Activated B cell treated with CpG ODN at 0.5 μM for 24 hours (primary cell): Measurements from ENCODE around the gene ZNF425. TPM values are rescaled to one million over a fixed set of nuclear protein-coding genes. Genes with fewer than 3 reads are reported as not detected.

ENCODE experiments used
- ATAC-seq: fragments of 200-7000 bp; cut with Tn5 transposase; one replicate; pipeline ENCODE4 v1.10.0; 2021; ENCODE audit warnings: low read depth, mild to moderate bottlenecking, moderate library complexity
- CTCF ChIA-PET: fragments of 350-600 bp; sonication (Branson Sonifier 250); formaldehyde crosslinking; loops from one replicate; lab custom pipeline; 2021; ENCODE audit warnings: antibody characterized with exemption; lab: Charles Lee
- POLR2A ChIA-PET: fragments of 350-600 bp; sonication (Branson Sonifier 250); formaldehyde crosslinking; loops from one replicate; lab custom pipeline; 2021; ENCODE audit warnings: antibody characterized with exemption; lab: Charles Lee
- DNase-seq: peaks from one replicate; pipeline ENCODE4 v3.0.0; 2022
- H3K27ac Mint-ChIP-seq: one replicate; pipeline ENCODE4 v1.8.0; 2020; ENCODE audit warnings: mixed read lengths
- H3K27me3 Mint-ChIP-seq: one replicate; pipeline ENCODE4 v1.8.0; 2021; ENCODE audit warnings: mixed read lengths
- H3K36me3 Mint-ChIP-seq: one replicate; pipeline ENCODE4 v1.8.0; 2021; ENCODE audit warnings: low read depth, mixed read lengths
- H3K4me1 Mint-ChIP-seq: one replicate; pipeline ENCODE4 v1.8.0; 2021; ENCODE audit warnings: mixed read lengths
- H3K4me3 Mint-ChIP-seq: one replicate; pipeline ENCODE4 v1.8.0; 2020; ENCODE audit warnings: mild to moderate bottlenecking, mixed read lengths
- H3K9me3 Mint-ChIP-seq: one replicate; pipeline ENCODE4 v1.8.0; 2020; ENCODE audit warnings: mixed read lengths
- CTCF ChIP-seq: fragments of 200-600 bp; IDR thresholded peaks from one replicate; pipeline ENCODE4 v1.8.0; 2022; ENCODE audit warnings: antibody characterized with exemption, mild to moderate bottlenecking
- intact Hi-C: fragments of 100-400 bp; cut with micrococcal nuclease; formaldehyde crosslinking; loops from one replicate; pipeline ENCODE4 v1.15.1; 2024
- total RNA-seq: library from RNA; stranded (reverse); gene quantifications from 2 replicates; pipeline ENCODE4 v1.2.3, GENCODE V29; 2022

Gene ZNF425
- total RNA-seq, 1 donor from 2014 or later = 1.4 TPM

DNA sequence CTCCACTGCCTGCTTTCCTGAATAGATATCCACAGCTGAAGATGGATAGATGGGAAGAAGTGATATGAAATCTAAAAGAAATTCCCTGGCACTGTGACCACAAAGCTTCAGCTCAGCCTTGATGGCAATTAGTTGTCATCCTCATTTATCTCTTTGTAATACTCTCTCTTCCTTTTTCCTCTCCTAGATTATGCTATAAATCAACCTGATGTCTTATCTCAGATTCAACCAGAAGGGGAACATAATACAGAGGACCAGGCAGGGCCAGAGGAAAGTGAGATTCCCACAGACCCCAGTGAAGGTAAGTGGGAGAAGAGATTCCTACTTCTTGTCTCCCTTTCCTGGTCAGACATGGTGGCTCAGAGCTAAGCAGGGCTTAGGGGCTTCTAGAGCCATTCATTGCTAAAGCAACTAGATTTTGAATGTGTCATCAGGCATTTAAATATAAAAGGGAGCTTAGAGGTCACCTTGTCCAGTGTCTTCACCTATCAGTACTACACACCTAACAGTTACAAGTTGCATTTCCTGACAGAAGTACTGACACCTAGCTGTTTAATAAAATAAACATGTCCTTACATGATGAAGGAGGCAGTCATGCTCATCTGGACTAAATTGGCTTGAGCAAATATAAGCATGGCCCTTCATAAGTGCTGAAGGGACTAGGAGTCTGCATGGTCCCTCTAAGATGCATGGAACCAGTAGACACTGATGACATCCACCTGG is 40.7 kb upstream of the ZNF425 start:
- H3K4me3 Mint-ChIP-seq = no peak overlapping the region

DNA sequence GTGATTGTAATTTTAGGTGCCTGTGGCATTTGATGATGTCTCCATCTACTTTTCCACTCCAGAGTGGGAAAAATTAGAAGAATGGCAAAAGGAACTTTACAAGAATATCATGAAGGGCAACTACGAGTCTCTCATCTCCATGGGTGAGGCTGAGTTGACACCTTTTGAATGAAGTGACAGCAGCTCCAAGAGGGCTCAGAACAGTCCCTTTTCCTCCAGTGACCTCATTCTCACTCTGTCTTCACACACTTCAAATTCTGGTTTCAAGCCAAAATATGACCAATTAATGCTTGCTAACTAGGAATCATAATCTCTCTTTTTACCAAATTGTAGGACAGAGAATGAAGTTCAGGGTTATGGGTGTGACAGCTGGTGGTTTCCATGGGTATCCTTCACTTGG is 40.0 kb upstream of the ZNF425 start:
- H3K27ac Mint-ChIP-seq = no peak overlapping the region
- H3K27me3 Mint-ChIP-seq = no peaks in the 10 kb centered on the region
- H3K9me3 Mint-ChIP-seq = no peaks in the 10 kb centered on the region
- ChIA-PET POLR2A (no interaction called here), CTCF (no interaction called here)
- H3K36me3 Mint-ChIP-seq = peaks cover 64% of the 10 kb centered on the region
- DNase-seq (no peak), ATAC-seq (no peak)
- H3K4me3 Mint-ChIP-seq = no peak overlapping the region
- intact Hi-C loops = no loop called here
- no peak for TF ChIP-seq CTCF
- H3K4me1 Mint-ChIP-seq = no peaks in the 10 kb centered on the region

More for the DNA sequence above, 40.7 kb upstream of the ZNF425 start:
- DNase-seq = no peak
- Mint-ChIP-seq H3K27ac (no peak overlapping the region), H3K4me1 (no peaks in the 10 kb centered on the region), H3K36me3 (peaks cover 61% of the 10 kb centered on the region), H3K27me3 (no peaks in the 10 kb centered on the region), H3K9me3 (no peaks in the 10 kb centered on the region)
- no peak for ATAC-seq
- ChIA-PET CTCF (no interaction called here), POLR2A (no interaction called here)
- intact Hi-C loops = no loop called here
- no peak for TF ChIP-seq CTCF

DNA sequence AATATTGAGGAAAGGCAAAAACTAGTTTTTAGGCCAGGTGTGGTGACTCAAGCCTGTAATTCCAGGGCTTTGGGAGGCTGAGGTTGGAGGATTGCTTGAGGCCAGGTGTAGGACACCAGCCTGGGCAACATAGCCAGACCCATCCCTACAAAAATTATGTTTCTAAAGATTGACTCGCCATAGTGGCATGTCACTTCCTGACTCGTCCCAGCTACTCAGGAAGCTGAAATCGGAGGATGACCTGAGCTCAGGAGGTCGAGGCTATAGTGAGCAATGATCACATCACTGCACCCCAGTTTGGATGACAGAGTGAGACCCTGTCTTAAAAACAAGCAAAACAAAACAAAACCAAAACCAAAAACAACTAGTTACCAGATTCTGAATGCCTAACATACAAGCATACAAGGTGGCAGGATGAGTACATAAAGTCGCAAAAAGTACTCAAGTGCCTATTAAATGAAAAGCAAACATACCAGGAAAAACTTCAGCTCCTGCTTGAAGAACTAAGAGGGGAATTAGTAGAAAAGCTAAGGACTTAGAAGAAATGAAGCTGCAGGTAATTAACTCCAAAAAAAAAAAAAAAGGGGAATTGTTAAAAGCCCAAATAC is 35.2 kb upstream of the ZNF425 start:
- TF ChIP-seq CTCF = no peak
- Mint-ChIP-seq H3K36me3 (peaks cover 52% of the 10 kb centered on the region), H3K27ac (no peak overlapping the region), H3K27me3 (no peaks in the 10 kb centered on the region), H3K4me3 (no peak overlapping the region), H3K4me1 (peaks cover 4% of the 10 kb centered on the region), H3K9me3 (no peaks in the 10 kb centered on the region)
- POLR2A ChIA-PET = no interaction called here
- DNase-seq (no peak), ATAC-seq (no peak)
- CTCF ChIA-PET = no interaction called here
- intact Hi-C loops = no loop called here

GRCh38 chr7:149156898-149157297 is 30.8 kb upstream of the ZNF425 start:
- Mint-ChIP-seq H3K9me3 (no peaks in the 10 kb centered on the region), H3K27me3 (no peaks in the 10 kb centered on the region), H3K36me3 (peaks cover 50% of the 10 kb centered on the region), H3K27ac (no peak overlapping the region), H3K4me1 (peaks cover 4% of the 10 kb centered on the region), H3K4me3 (no peak overlapping the region)
- TF ChIP-seq CTCF = no peak
- intact Hi-C loops = no loop called here
- no peak for DNase-seq
- ATAC-seq = no peak
- ChIA-PET CTCF (interaction anchor here (0.6 kb wide), 1 partner anchor 226 kb away, joined by 3 read pairs; no protein-coding TSS in a partner anchor), POLR2A (interaction anchor here (0.7 kb wide), 1 partner anchor 128 kb away, joined by 3 read pairs; no protein-coding TSS in a partner anchor)

- no peaks in the 10 kb centered on the region for H3K27me3 Mint-ChIP-seq
- no peaks in the 10 kb centered on the region for H3K9me3 Mint-ChIP-seq
- POLR2A ChIA-PET = no interaction called here
- CTCF ChIA-PET = no interaction called here
- H3K4me1 Mint-ChIP-seq = peaks cover 11% of the 10 kb centered on the region
- DNase-seq (no peak), ATAC-seq (no peak)
- no peak overlapping the region for H3K4me3 Mint-ChIP-seq
- peaks cover 36% of the 10 kb centered on the region for H3K36me3 Mint-ChIP-seq
- TF ChIP-seq CTCF = no peak
- intact Hi-C loops = no loop called here
- H3K27ac Mint-ChIP-seq = no peak overlapping the region
Observed at GRCh38 chr7:149154056-149154455, 27.9 kb upstream of the ZNF425 start.
